Measurements from ENCODE around the gene SLBP. TPM values are rescaled to one million over a fixed set of nuclear protein-coding genes. Genes with fewer than 3 reads are reported as not detected.

The SLBP gene
- total and polyA plus RNA-seq, 10 of the 15 experiments (the other 5 are each of a cell fraction or from before 2014, with no cell fraction given) = 94.4 to 278 (median 158) TPM

DNA sequence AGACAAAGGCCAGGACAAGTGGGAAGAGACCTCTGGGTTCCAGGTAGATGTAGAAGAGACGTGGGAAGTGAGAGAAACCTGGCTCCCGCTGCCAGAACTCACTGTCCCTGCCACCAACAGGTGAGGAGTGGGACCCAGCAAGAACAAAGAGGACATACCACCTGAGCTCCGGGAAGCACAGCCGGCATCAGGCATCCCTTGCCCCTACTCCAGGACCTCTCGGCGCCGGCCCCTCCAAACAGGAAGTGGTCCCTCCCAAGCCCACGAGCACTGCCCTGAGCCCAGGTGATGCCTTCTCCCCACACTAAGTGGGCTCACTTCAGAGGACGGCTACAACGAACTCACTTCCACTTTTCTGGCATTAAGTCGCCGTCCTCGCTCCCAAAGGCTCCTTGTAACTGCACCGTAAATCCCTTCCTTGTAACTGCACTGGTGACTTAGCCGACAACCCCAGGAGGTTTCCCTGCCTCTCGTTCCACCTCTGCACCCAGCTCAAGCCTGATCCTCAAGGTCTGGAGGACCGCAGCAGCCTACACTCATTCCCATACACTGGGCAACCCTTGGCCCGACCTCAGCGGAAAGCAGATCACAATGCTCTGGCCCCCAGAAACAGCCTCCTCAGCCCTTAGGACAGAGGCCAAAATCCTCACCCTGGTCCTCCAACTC is 36.9 kb downstream of the SLBP start (continued):
- TF ChIP-seq, protein P1, sequence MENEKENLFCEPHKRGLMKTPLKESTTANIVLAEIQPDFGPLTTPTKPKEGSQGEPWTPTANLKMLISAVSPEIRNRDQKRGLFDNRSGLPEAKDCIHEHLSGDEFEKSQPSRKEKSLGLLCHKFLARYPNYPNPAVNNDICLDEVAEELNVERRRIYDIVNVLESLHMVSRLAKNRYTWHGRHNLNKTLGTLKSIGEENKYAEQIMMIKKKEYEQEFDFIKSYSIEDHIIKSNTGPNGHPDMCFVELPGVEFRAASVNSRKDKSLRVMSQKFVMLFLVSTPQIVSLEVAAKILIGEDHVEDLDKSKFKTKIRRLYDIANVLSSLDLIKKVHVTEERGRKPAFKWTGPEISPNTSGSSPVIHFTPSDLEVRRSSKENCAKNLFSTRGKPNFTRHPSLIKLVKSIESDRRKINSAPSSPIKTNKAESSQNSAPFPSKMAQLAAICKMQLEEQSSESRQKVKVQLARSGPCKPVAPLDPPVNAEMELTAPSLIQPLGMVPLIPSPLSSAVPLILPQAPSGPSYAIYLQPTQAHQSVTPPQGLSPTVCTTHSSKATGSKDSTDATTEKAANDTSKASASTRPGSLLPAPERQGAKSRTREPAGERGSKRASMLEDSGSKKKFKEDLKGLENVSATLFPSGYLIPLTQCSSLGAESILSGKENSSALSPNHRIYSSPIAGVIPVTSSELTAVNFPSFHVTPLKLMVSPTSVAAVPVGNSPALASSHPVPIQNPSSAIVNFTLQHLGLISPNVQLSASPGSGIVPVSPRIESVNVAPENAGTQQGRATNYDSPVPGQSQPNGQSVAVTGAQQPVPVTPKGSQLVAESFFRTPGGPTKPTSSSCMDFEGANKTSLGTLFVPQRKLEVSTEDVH (IDR thresholded peaks at IDR 0.05; ENCODE audit: low read depth, partially characterized antibody) = no peak
- no peak for TF ChIP-seq SMC3 (IDR thresholded peaks at IDR 0.05; ENCODE audit: borderline replicate concordance, low read length)

DNA sequence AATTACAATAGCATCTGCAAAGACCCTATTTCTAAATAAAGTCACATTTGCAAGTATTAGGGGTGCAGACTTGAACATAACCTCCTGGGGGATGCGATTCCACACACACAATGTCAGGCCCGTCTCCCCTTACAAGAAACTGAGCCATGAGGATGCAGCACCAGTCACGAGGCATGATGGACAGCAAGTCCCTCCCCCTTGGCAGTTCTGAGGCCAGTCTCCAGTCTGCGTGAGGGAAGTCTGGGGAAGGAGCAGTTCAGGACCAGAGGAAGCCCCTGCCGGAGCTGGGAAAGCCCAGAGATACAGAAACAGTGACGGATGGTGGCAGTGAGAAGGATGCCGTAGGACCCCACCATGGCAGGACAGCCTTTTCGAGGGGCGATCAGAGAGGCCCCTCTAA is 37.4 kb downstream of the SLBP start:
- Histone ChIP-seq H3K36me3 (ENCODE audit: control insufficient read depth in 2 of 2, insufficient read depth in 2 of 2, low read length in 1 of 2) (no peaks in the 10 kb centered on the region), H3K9me3 (replicated peaks; ENCODE audit: control insufficient read depth, insufficient read depth, low read length) (no peaks in the 10 kb centered on the region), H3K4me3 (no peak overlapping the region), H3K4me2 (ENCODE audit: control insufficient read depth, insufficient read depth) (no peak overlapping the region), H3K79me2 (ENCODE audit: control insufficient read depth, insufficient read depth, low read length) (no peaks in the 10 kb centered on the region), H2AFZ (ENCODE audit: control insufficient read depth, low read depth, low read length) (no peak overlapping the region), H3K9ac (ENCODE audit: control insufficient read depth, insufficient read depth, low read length) (no peak overlapping the region), H3K4me1 (ENCODE audit: control insufficient read depth, insufficient read depth, low read length) (no peaks in the 10 kb centered on the region), H4K20me1 (ENCODE audit: control insufficient read depth, insufficient read depth) (no peaks in the 10 kb centered on the region), H3K27me3 (replicated peaks in 1 of 2; ENCODE audit: control insufficient read depth in 2 of 2, insufficient read depth in 2 of 2, low read length in 1 of 2) (no peaks in the 10 kb centered on the region), H3K27ac (ENCODE audit: control insufficient read depth, insufficient read depth) (no peak overlapping the region)
- POLR2A ChIA-PET = no interaction called here
- intact Hi-C loops (cut with micrococcal nuclease; ENCODE audit: unreplicated experiment) (no loop called here), in situ Hi-C loops (cut with MboI) (no loop called here)
- ATAC-seq = no peak
- SMC1A ChIA-PET (ENCODE audit: uncharacterized antibody, unreplicated experiment) = no interaction called here
- 44% methylated on average over 9 of the region's 9 CpGs for WGBS (ENCODE audit: insufficient coverage, insufficient replicate concordance, low lambda C conversion rate, missing lambda C conversion rate)
- FAIRE-seq = no peak
- RAD21 ChIA-PET (ENCODE audit: unreplicated experiment) = no interaction called here
- no TSS peak for BruUV-seq (replicated peaks)
- CTCF ChIA-PET = interaction anchor here (1.4 kb wide), 1 partner anchor 18 kb away, joined by 3 read pairs; no protein-coding TSS in a partner anchor
- DNase-seq (ENCODE audit: low read depth, low spot score) = no peak
- TF ChIP-seq RELA (IDR thresholded peaks at IDR 0.05; ENCODE audit: borderline replicate concordance, partially characterized antibody) (no peak), SREBF2 (IDR thresholded peaks at IDR 0.05; ENCODE audit: low read length) (no peak), PML (IDR thresholded peaks at IDR 0.05; ENCODE audit: low read length) (no peak), RAD51 (IDR thresholded peaks at IDR 0.05) (no peak), ZNF24 (IDR thresholded peaks at IDR 0.05) (no peak)
- TF ChIP-seq, protein P2, sequence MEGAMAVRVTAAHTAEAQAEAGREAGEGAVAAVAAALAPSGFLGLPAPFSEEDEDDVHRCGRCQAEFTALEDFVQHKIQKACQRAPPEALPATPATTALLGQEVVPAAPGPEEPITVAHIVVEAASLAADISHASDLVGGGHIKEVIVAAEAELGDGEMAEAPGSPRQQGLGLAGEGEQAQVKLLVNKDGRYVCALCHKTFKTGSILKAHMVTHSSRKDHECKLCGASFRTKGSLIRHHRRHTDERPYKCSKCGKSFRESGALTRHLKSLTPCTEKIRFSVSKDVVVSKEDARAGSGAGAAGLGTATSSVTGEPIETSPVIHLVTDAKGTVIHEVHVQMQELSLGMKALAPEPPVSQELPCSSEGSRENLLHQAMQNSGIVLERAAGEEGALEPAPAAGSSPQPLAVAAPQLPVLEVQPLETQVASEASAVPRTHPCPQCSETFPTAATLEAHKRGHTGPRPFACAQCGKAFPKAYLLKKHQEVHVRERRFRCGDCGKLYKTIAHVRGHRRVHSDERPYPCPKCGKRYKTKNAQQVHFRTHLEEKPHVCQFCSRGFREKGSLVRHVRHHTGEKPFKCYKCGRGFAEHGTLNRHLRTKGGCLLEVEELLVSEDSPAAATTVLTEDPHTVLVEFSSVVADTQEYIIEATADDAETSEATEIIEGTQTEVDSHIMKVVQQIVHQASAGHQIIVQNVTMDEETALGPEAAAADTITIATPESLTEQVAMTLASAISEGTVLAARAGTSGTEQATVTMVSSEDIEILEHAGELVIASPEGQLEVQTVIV (IDR thresholded peaks at IDR 0.05; ENCODE audit: borderline replicate concordance, partially characterized antibody) = no peak
- TF ChIP-seq, protein P3, sequence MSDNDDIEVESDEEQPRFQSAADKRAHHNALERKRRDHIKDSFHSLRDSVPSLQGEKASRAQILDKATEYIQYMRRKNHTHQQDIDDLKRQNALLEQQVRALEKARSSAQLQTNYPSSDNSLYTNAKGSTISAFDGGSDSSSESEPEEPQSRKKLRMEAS (IDR thresholded peaks at IDR 0.05; ENCODE audit: low read depth, low read length) = no peak
- TF ChIP-seq, protein P4, sequence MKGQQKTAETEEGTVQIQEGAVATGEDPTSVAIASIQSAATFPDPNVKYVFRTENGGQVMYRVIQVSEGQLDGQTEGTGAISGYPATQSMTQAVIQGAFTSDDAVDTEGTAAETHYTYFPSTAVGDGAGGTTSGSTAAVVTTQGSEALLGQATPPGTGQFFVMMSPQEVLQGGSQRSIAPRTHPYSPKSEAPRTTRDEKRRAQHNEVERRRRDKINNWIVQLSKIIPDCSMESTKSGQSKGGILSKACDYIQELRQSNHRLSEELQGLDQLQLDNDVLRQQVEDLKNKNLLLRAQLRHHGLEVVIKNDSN (IDR thresholded peaks at IDR 0.05; ENCODE audit: borderline replicate concordance, extremely low read length, insufficient read depth, low read depth, low read length) = no peak

Data from GM12878 (cell line).